OCI-LY3 (cell line): ENCODE measurements around the gene SPATA2.
A peak's percentile ranks its signal among the peaks of the same experiment; 100 is the strongest.
"Not testable (repeated sequence)": the region's sequence is repeated elsewhere in the genome, so short reads cannot be mapped to it uniquely, and the experiment has no call there.

Experiments used
- H2AFZ ChIP-seq: fragments of 200-600, 300-600 bp; shearing (Covaris generic); 2 replicates; pipeline ENCODE4 v1.6.0; 2014; ENCODE audit warnings: antibody characterized with exemption, low read depth, low read length
- H3K27ac ChIP-seq: fragments of 200-600, 300-600 bp; sonication (generic); 2 replicates; pipeline ENCODE4 v1.5.1; 2014; ENCODE audit warnings: mild to moderate bottlenecking, low read length, moderate library complexity, mixed read lengths
- H3K27me3 ChIP-seq: fragments of 200-600, 300-600 bp; sonication (generic); 2 replicates; pipeline ENCODE4 v1.6.1; 2014; ENCODE audit warnings: low read depth, low read length, mixed read lengths
- H3K36me3 ChIP-seq: fragments of 200-600, 300-600 bp; sonication (generic); replicated peaks from 2 replicates; pipeline ENCODE3; 2014; ENCODE audit warnings: low read depth, low read length, mixed read lengths
- H3K4me1 ChIP-seq: fragments of 300-600, 200-600 bp; sonication (generic); 2 replicates; pipeline ENCODE4 v1.6.1; 2014; ENCODE audit warnings: low read length, mixed read lengths
- H3K4me2 ChIP-seq: fragments of 200-600, 300-600 bp; sonication (generic); 2 replicates; pipeline ENCODE4 v1.6.1; 2014; ENCODE audit warnings: low read length, mixed read lengths
- H3K4me3 ChIP-seq: fragments of 300-600, 200-600 bp; sonication (generic); 2 replicates; pipeline ENCODE4 v1.5.1; 2014; ENCODE audit warnings: antibody characterized with exemption, mild to moderate bottlenecking, low read length, moderate library complexity
- H3K79me2 ChIP-seq: fragments of 300-600, 200-600 bp; shearing (Covaris generic); 2 replicates; pipeline ENCODE4 v1.6.1; 2014; ENCODE audit warnings: mild to moderate bottlenecking, low read length, mixed read lengths
- H3K9ac ChIP-seq: fragments of 300-600, 200-600 bp; shearing (Covaris generic); 2 replicates; pipeline ENCODE4 v1.6.0; 2014; ENCODE audit warnings: mild to moderate bottlenecking, low read length, moderate library complexity
- H3K9me3 ChIP-seq: fragments of 200-600, 300-600 bp; shearing (Covaris generic); 2 replicates; pipeline ENCODE4 v1.6.1; 2014; ENCODE audit warnings: low read length, mixed read lengths; ENCODE audit not compliant: insufficient read depth
- H4K20me1 ChIP-seq: fragments of 200-600, 300-600 bp; sonication (generic); 2 replicates; pipeline ENCODE4 v1.6.1; 2016; ENCODE audit warnings: low read length, mixed read lengths; ENCODE audit not compliant: insufficient read depth
- CTCF ChIP-seq: fragments of 200-600, 300-600 bp; sonication (generic); IDR thresholded peaks from 2 replicates; pipeline ENCODE4 v1.5.1; 2014; ENCODE audit warnings: antibody characterized with exemption, low read length, low read depth
- EZH2phosphoT487 ChIP-seq: fragments of 200-600 bp; shearing (Covaris generic); IDR thresholded peaks from 2 replicates; pipeline ENCODE4 v1.6.1; 2018; ENCODE audit warnings: antibody characterized with exemption, mixed run types, low read depth

The SPATA2 gene

DNA sequence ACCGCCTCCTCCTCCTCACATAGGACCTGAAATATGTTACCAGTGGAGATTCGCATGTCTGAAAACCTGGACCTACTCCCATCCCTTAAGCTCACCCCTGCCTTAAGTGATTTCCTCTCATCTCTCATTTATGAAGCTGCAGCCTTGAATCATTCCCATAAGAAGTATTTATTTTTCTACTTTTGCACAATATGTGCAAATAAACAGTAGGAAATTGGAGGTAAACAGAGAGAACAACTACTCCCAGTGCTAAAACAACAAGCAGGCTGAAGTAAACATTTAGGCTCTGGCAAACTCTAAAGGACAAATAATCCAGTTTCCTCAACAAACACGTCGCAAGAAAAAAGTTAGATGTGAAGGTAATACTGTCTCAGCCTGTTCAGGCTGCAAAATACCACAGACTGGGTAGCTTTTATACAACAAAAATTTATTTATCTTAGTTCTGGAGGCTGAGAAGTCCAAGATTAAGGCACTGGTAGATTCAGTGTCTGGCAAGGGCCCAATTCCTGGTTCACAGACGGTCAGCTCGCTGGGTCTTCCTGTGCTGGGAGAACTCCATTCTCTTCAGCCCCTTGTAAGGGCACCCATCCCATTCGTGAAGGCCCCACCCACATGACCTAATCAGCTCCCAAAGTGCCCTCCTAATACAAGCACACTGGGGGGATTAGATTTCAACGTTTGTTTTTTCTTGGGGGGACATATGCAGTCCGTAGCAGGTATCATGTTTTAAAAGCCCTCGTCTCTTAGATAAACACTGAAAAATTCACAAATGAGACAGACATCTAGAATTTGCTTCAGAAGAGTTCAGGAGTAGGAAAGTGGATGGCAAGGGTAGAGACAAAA lies 15.6 kb downstream of the SPATA2 start:
- no peak overlapping the region for H3K27ac ChIP-seq
- no peak for TF ChIP-seq CTCF
- no peak for TF ChIP-seq EZH2phosphoT487
- H3K4me1 ChIP-seq, result peaks cover 11% of the 10 kb centered on the region
- peaks cover under 1% of the 10 kb centered on the region; the same call in 1 of the 2 replicates for H4K20me1 ChIP-seq
- H3K27me3 ChIP-seq, result no peaks in the 10 kb centered on the region
- H3K36me3 ChIP-seq, result peaks cover 18% of the 10 kb centered on the region
- no peak overlapping the region for H2AFZ ChIP-seq
- no peak overlapping the region for H3K4me3 ChIP-seq
- H3K79me2 ChIP-seq, result 0 out of 2 replicates have a peak, but pooled peaks cover 5% of the 10 kb centered on the region
- H3K9me3 ChIP-seq, result no peaks in the 10 kb centered on the region
- no peak overlapping the region for H3K9ac ChIP-seq
- no peak overlapping the region for H3K4me2 ChIP-seq

GRCh38 chr20:49896204-49896603 lies 19.1 kb downstream of the SPATA2 start:
- Histone ChIP-seq H4K20me1 (no peaks in the 10 kb centered on the region), H3K79me2 (peaks cover 20% of the 10 kb centered on the region; the same call in 1 of the 2 replicates), H3K4me3 (no peak overlapping the region), H3K9me3 (no peaks in the 10 kb centered on the region), H3K36me3 (no peaks in the 10 kb centered on the region), H3K9ac (no peak overlapping the region), H3K4me2 (no peak overlapping the region), H3K27ac (no peak overlapping the region), H3K27me3 (no peaks in the 10 kb centered on the region), H2AFZ (no peak overlapping the region), H3K4me1 (peaks cover 43% of the 10 kb centered on the region)
- TF ChIP-seq EZH2phosphoT487 (no peak), CTCF (no peak)

DNA sequence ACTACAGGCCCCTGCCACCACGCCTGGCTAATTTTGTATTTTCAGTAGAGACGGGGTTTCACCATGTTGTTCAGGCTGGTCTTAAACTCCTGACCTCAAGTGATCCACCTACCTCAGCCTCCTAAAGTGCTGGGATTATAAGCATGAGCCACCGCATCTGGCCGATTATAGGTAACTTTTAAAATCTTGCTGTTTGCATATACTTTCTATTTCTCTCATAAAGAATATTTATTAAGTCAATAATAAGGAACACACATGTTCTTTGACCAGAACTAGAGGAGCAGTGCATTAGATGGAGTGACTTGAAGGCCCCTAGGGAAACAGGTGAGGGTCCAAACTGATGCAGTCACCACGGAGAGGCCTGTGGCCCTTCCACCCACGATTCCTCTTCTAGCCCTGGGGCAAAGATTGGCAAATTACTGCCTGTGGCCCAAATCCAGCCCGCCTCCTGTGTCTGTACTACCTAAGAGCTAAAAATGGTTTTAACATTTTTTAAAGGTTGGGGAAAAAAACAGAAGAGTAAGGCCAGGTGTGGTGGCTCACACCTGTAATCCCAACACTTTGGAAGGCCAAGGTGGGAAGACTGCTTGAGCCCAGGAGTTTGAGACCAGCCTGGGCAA lies 19.7 kb downstream of the SPATA2 start:
- H3K27me3 ChIP-seq, H3K9ac ChIP-seq, H3K36me3 ChIP-seq, H2AFZ ChIP-seq, H3K4me2 ChIP-seq, H3K9me3 ChIP-seq, H3K27ac ChIP-seq, H3K4me3 ChIP-seq, H4K20me1 ChIP-seq: not testable (repeated sequence)
- H3K4me1 ChIP-seq, result peaks cover 43% of the 10 kb centered on the region
- H3K79me2 ChIP-seq, result peaks cover 20% of the 10 kb centered on the region; the same call in 1 of the 2 replicates

DNA sequence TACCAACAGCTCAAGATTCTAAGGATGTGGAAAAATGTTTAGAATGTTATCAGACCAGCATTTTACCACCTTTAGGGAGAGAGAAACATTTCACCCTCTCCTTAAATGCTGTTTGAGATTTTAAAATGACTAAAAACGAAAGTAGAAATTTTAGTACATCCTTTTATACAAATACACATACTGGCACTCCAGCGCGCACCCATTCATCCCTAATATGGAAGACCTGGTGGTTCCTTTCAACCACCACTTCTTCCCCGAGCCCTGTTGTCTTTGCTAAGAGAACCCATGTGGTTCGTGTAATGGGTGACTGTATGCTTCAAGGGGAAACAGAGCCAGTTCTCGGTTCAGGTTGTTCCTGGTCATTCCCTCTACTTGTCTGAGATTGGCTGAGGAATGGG lies 21.3 kb downstream of the SPATA2 start:
- H4K20me1 ChIP-seq, result no peaks in the 10 kb centered on the region
- peaks cover 20% of the 10 kb centered on the region; the same call in 1 of the 2 replicates for H3K79me2 ChIP-seq
- H3K27ac ChIP-seq, result peak overlapping the region; percentile 89
- H3K9ac ChIP-seq, result peak overlapping the region; percentile 75
- peak overlapping the region; percentile 95 for H3K4me2 ChIP-seq
- peak overlapping the region; percentile 71 for H3K4me3 ChIP-seq
- no peaks in the 10 kb centered on the region for H3K9me3 ChIP-seq
- TF ChIP-seq EZH2phosphoT487 (no peak), CTCF (no peak)
- no peak overlapping the region for H2AFZ ChIP-seq
- peaks cover 10% of the 10 kb centered on the region for H3K36me3 ChIP-seq
- H3K27me3 ChIP-seq, result no peaks in the 10 kb centered on the region
- H3K4me1 ChIP-seq, result peaks cover 43% of the 10 kb centered on the region
